ENCODE results near the gene LENG9. TPM values are rescaled to one million over a fixed set of nuclear protein-coding genes. Genes with fewer than 3 reads are reported as not detected.
"Not testable (repeated sequence)": the region's sequence is repeated elsewhere in the genome, so short reads cannot be mapped to it uniquely, and the experiment has no call there.

LENG9 gene
- total RNA-seq, 1 donor from 2014 or later: 3.7 TPM

DNA sequence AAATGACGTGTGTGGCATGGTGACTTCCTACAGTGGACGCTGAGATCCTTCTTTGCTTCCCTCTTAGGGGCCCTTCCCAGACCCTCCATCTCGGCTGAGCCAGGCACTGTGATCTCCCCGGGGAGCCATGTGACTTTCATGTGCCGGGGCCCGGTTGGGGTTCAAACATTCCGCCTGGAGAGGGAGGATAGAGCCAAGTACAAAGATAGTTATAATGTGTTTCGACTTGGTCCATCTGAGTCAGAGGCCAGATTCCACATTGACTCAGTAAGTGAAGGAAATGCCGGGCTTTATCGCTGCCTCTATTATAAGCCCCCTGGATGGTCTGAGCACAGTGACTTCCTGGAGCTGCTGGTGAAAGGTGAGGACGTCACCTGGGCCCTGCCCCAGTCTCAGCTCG, 44.2 kb upstream of the LENG9 start:
- Histone ChIP-seq H3K79me2 (ENCODE audit: insufficient read depth, low read length) (no peaks in the 10 kb centered on the region), H3K4me3 (ENCODE audit: insufficient read depth, low read depth, low read length) (no peak overlapping the region), H3K4me2 (ENCODE audit: low read length) (no peak overlapping the region), H4K20me1 (ENCODE audit: insufficient read depth, low read length) (no peaks in the 10 kb centered on the region), H3K4me1 (ENCODE audit: insufficient read depth, low read length) (no peaks in the 10 kb centered on the region), H3K9me3 (ENCODE audit: insufficient read depth, low read depth, low read length) (no peaks in the 10 kb centered on the region), H3K27me3 (ENCODE audit: insufficient read depth, low read length) (no peaks in the 10 kb centered on the region), H3K36me3 (ENCODE audit: insufficient read depth, low read length) (no peaks in the 10 kb centered on the region), H3K9ac (ENCODE audit: low read length) (no peak overlapping the region), H3K27ac (ENCODE audit: low read depth, low read length) (no peak overlapping the region), H2AFZ (ENCODE audit: low read depth, low read length) (no peak overlapping the region)
- Mint-ChIP-seq H3K9me3 (ENCODE audit: unreplicated experiment) (peaks cover 17% of the 10 kb centered on the region), H3K4me1 (ENCODE audit: low read depth, unreplicated experiment) (no peaks in the 10 kb centered on the region), H3K27me3 (ENCODE audit: low read depth, unreplicated experiment) (peaks cover 1% of the 10 kb centered on the region), H3K4me3 (ENCODE audit: unreplicated experiment) (no peak overlapping the region), H3K36me3 (ENCODE audit: low read depth, unreplicated experiment) (no peaks in the 10 kb centered on the region), H3K27ac (ENCODE audit: unreplicated experiment) (no peak overlapping the region)
- no peak for FAIRE-seq
- TF ChIP-seq EZH2 (IDR thresholded peaks at IDR 0.05; ENCODE audit: insufficient read depth, low read length): no peak
- TF ChIP-seq, protein P1, sequence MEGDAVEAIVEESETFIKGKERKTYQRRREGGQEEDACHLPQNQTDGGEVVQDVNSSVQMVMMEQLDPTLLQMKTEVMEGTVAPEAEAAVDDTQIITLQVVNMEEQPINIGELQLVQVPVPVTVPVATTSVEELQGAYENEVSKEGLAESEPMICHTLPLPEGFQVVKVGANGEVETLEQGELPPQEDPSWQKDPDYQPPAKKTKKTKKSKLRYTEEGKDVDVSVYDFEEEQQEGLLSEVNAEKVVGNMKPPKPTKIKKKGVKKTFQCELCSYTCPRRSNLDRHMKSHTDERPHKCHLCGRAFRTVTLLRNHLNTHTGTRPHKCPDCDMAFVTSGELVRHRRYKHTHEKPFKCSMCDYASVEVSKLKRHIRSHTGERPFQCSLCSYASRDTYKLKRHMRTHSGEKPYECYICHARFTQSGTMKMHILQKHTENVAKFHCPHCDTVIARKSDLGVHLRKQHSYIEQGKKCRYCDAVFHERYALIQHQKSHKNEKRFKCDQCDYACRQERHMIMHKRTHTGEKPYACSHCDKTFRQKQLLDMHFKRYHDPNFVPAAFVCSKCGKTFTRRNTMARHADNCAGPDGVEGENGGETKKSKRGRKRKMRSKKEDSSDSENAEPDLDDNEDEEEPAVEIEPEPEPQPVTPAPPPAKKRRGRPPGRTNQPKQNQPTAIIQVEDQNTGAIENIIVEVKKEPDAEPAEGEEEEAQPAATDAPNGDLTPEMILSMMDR (IDR thresholded peaks at IDR 0.05; ENCODE audit: insufficient read depth, low read depth, low read length): no peak
- DNase-seq (ENCODE audit: low read depth): no peak

DNA sequence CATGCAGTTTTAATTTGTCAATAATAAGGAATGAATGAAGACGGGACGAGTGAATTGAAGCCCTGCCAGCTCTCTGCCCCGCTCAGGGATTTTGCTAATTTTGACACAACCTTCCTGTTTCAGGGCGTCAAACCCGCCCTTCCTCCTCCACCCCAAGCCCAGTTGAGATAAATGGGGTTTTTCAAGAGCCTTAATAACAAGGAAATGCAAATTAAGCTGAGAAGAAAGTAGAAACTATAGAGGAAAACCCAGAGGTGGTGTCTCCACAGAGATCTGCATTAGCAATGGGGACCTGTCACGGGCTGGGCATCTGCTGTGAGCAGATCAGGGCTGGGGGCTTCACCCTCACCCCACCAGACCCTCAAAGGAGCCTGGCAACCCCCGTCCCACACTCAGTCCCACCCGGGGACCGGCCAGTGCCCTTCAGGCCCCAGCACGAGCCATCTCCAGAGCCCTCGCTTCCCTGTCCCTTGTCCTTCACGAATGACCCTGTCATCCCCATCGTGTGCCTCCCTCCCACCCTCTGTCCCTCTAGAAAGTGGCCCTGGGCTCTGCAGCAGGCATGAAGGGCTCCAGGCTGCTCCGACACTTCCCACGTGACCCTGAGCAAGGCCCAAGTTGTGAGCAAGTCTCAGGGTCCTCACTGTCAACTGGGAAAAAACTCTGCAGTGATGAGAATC, 43.6 kb upstream of the LENG9 start:
- not testable (repeated sequence) for H3K4me3 Mint-ChIP-seq (ENCODE audit: unreplicated experiment); H3K79me2 ChIP-seq (ENCODE audit: insufficient read depth, low read length); DNase-seq (ENCODE audit: low read depth); H3K36me3 ChIP-seq (ENCODE audit: insufficient read depth, low read length); H3K9ac ChIP-seq (ENCODE audit: low read length); H3K36me3 Mint-ChIP-seq (ENCODE audit: low read depth, unreplicated experiment); FAIRE-seq; H3K9me3 ChIP-seq (ENCODE audit: insufficient read depth, low read depth, low read length); H3K4me1 Mint-ChIP-seq (ENCODE audit: low read depth, unreplicated experiment); H3K4me2 ChIP-seq (ENCODE audit: low read length); H3K27ac ChIP-seq (ENCODE audit: low read depth, low read length); H3K27ac Mint-ChIP-seq (ENCODE audit: unreplicated experiment); H3K4me1 ChIP-seq (ENCODE audit: insufficient read depth, low read length); H3K27me3 ChIP-seq (ENCODE audit: insufficient read depth, low read length); H4K20me1 ChIP-seq (ENCODE audit: insufficient read depth, low read length); H3K4me3 ChIP-seq (ENCODE audit: insufficient read depth, low read depth, low read length); H2AFZ ChIP-seq (ENCODE audit: low read depth, low read length); H3K27me3 Mint-ChIP-seq (ENCODE audit: low read depth, unreplicated experiment)
- peaks cover 12% of the 10 kb centered on the region for H3K9me3 Mint-ChIP-seq (ENCODE audit: unreplicated experiment)

DNA sequence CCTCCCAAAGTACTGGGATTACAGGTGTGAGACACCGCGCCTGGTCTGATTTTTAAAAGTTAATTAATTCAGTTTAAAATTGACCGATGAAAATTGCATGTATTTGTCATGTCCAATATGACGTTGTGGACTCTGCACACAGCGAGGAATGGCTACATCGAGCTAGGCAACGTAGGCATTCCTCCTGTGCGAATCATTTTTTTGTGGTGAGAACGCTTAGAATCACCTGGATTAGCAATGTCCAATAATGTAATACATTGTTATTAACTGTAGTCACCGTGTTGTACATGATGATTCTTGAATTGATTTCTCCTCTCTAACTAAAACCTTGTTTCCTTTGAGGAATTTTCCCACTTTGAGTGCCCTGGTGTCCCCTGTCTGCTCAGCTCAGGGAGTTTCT, 42.5 kb upstream of the LENG9 start:
- TF ChIP-seq, protein P1 (IDR thresholded peaks at IDR 0.05; ENCODE audit: insufficient read depth, low read depth, low read length): no peak
- no peak for TF ChIP-seq EZH2 (IDR thresholded peaks at IDR 0.05; ENCODE audit: insufficient read depth, low read length)
- H3K27ac Mint-ChIP-seq (ENCODE audit: unreplicated experiment): no peak overlapping the region
- H3K9me3 Mint-ChIP-seq (ENCODE audit: unreplicated experiment): peaks cover 9% of the 10 kb centered on the region

DNA sequence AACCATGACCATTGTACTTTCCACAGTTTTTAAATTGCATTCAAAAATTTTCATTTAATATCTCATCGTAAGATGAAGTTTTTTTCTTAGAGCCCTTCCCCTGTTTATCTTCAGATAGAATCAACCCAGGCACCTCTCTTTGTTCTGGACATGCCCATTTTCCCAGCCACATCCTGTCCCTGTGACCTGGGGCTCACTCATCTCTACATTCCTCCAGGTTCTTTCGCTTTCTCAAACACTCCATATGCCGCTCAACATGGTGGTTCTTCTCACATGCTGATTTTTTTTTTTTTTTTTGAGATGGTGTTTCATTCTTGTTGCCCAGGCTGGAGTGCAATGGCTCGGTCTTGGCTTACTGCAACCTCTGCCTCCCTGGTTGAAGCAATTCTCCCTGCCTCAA, 42.0 kb upstream of the LENG9 start:
- not testable (repeated sequence) for H3K4me3 Mint-ChIP-seq (ENCODE audit: unreplicated experiment); H3K27me3 Mint-ChIP-seq (ENCODE audit: low read depth, unreplicated experiment); H3K9me3 Mint-ChIP-seq (ENCODE audit: unreplicated experiment); H4K20me1 ChIP-seq (ENCODE audit: insufficient read depth, low read length); DNase-seq (ENCODE audit: low read depth); H3K4me3 ChIP-seq (ENCODE audit: insufficient read depth, low read depth, low read length); H3K9me3 ChIP-seq (ENCODE audit: insufficient read depth, low read depth, low read length); H3K27ac Mint-ChIP-seq (ENCODE audit: unreplicated experiment); FAIRE-seq; H3K27ac ChIP-seq (ENCODE audit: low read depth, low read length); H3K36me3 Mint-ChIP-seq (ENCODE audit: low read depth, unreplicated experiment); H3K27me3 ChIP-seq (ENCODE audit: insufficient read depth, low read length); H3K4me2 ChIP-seq (ENCODE audit: low read length); H2AFZ ChIP-seq (ENCODE audit: low read depth, low read length); H3K9ac ChIP-seq (ENCODE audit: low read length); H3K4me1 Mint-ChIP-seq (ENCODE audit: low read depth, unreplicated experiment); H3K79me2 ChIP-seq (ENCODE audit: insufficient read depth, low read length); H3K4me1 ChIP-seq (ENCODE audit: insufficient read depth, low read length); H3K36me3 ChIP-seq (ENCODE audit: insufficient read depth, low read length)

More for the DNA sequence above, 42.5 kb upstream of the LENG9 start:
- no peak overlapping the region for H3K27ac ChIP-seq (ENCODE audit: low read depth, low read length)
- no peaks in the 10 kb centered on the region for H4K20me1 ChIP-seq (ENCODE audit: insufficient read depth, low read length)
- no peaks in the 10 kb centered on the region for H3K4me1 ChIP-seq (ENCODE audit: insufficient read depth, low read length)
- H3K36me3 ChIP-seq (ENCODE audit: insufficient read depth, low read length): no peaks in the 10 kb centered on the region
- H3K27me3 ChIP-seq (ENCODE audit: insufficient read depth, low read length): no peaks in the 10 kb centered on the region
- H3K4me3 Mint-ChIP-seq (ENCODE audit: unreplicated experiment): no peak overlapping the region
- no peak overlapping the region for H3K9ac ChIP-seq (ENCODE audit: low read length)
- H3K27me3 Mint-ChIP-seq (ENCODE audit: low read depth, unreplicated experiment): peaks cover 1% of the 10 kb centered on the region
- H3K4me1 Mint-ChIP-seq (ENCODE audit: low read depth, unreplicated experiment): no peaks in the 10 kb centered on the region
- no peak overlapping the region for H3K4me2 ChIP-seq (ENCODE audit: low read length)
- FAIRE-seq (no peak), DNase-seq (ENCODE audit: low read depth) (no peak)
- H2AFZ ChIP-seq (ENCODE audit: low read depth, low read length): no peak overlapping the region
- no peak overlapping the region for H3K4me3 ChIP-seq (ENCODE audit: insufficient read depth, low read depth, low read length)
- H3K36me3 Mint-ChIP-seq (ENCODE audit: low read depth, unreplicated experiment): no peaks in the 10 kb centered on the region
- H3K9me3 ChIP-seq (ENCODE audit: insufficient read depth, low read depth, low read length): no peaks in the 10 kb centered on the region
- H3K79me2 ChIP-seq (ENCODE audit: insufficient read depth, low read length): no peaks in the 10 kb centered on the region
